HG02852 (cell line): Measurements from ENCODE around the gene FBXL20.
"Not testable (repeated sequence)": the region's sequence is repeated elsewhere in the genome, so short reads cannot be mapped to it uniquely, and the experiment has no call there.

ENCODE experiments used
- ATAC-seq: cut with Tn5 transposase; IDR thresholded peaks from one replicate; pipeline ENCODE4 v1.9.1; 2021; ENCODE audit warnings: mild to moderate bottlenecking, moderate library complexity; ENCODE audit not compliant: unreplicated experiment

The FBXL20 gene

GRCh38 chr17:39391448-39391847 is 10.0 kb downstream of the FBXL20 start:
- ATAC-seq, result no peak

DNA sequence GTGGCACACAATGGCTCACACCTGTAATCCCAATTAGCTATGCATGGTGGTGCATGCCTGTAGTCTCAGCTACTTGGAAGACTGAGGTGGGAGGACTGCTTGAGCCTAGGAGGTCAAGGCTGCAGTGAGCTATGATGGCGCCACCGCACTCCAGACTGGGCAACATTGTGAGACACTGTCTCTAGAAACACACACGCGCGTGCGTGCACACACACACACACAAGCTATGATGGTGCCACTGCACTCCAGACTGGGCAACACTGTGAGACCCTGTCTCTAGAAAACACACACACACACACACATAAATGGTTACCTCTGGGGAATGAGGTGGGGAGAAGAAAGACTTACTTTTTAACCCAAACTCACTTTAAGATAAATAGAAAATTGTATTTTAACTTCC is 16.4 kb downstream of the FBXL20 start:
- no peak for ATAC-seq

GRCh38 chr17:39380144-39380543 is 21.3 kb downstream of the FBXL20 start:
- ATAC-seq, result no peak

DNA sequence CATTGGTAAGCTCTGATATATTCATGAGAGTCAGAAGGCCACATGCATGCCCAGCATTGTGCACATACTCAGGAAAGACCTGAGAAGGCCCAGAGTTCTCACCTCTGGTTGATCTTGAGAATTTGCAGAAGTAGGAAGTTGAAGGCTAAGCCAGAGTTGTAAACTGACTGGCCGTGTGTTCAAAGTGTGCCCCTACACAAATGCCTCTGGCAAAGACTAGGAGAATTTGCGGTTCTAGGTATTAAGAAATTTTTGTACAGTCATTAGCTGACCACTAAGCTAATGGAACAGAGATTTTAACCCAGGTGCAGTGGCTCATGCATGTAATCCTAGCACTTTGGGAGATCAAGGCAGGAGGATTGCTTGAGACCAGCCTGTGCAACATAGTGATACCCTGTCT is 25.0 kb downstream of the FBXL20 start:
- no peak for ATAC-seq

DNA sequence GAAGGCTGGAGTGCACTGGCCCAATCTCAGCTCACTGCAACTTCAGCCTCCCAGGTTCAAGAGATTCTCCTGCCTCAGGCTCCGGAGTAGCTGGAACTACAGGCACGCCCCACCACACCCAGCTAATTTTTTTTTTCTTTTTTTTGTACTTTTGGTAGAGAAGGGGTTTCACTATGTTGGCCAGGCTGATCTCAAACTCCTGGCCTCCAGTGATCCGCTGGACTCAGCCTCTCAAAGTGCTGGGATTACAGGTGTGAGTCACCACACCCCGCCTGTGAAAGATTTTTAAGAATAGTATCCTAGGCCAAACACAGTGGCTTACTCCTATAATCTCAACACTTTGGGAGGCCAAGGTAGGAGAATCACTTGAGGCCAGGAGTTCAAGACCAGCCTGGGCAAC is 33.6 kb downstream of the FBXL20 start:
- ATAC-seq, result not testable (repeated sequence)

DNA sequence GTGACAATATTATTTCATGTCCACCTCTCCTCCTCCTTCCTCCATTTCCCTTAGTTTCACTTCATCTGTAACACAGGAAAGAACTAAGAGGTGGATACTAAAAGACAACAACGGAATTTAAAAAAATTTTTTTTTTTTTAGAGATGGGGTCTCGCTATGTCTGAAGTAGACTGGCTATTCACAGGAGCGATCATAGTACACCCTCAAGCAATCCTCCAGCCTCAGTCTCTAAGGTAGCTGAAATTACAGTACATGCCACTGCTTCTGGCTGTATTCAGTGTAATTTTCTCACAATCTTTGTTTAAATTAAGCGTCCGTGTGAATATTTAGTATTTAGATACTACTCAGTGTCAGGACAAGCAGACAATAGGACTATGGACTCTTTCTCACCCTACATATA is 35.6 kb downstream of the FBXL20 start:
- no peak for ATAC-seq

- ATAC-seq, result no peak
Measured at GRCh38 chr17:39365242-39365641, 36.2 kb downstream of the FBXL20 start.

DNA sequence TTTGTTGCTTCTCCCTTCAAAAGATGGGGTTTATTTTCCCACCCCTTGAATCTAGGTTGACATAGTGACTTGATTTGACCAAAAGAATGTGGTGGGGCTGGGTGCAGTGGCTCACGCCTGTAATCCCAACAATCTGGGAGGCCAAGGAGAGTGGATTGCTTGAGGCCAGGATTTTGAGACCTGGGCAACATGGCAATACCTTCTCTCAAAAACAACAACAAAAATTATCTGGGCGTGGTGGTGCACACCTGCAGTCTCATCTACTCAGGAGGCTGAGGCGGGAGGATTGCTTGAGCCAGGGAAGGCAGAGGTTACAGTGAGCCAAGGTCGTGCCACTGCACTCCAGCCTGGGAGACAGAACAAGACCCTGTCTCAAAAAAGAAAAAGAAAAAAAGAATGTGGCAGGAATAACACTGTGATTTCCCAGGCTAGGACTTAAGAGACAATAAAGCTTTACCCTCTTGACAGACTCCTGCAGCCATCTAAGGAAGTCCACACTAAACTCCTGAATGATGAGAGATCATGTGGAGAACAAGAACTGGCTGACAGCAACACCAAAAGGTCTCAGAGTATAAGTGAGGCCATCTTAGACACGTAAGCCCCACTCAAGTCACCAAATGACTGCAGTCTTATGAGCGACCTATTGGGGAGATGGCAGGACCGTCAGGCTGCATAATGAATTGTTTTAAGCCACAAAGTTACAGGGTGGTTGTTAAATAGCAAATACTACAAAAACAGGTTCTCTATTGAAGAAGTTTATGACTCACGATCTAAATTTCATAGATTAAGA is 37.0 kb downstream of the FBXL20 start:
- ATAC-seq, result no peak

DNA sequence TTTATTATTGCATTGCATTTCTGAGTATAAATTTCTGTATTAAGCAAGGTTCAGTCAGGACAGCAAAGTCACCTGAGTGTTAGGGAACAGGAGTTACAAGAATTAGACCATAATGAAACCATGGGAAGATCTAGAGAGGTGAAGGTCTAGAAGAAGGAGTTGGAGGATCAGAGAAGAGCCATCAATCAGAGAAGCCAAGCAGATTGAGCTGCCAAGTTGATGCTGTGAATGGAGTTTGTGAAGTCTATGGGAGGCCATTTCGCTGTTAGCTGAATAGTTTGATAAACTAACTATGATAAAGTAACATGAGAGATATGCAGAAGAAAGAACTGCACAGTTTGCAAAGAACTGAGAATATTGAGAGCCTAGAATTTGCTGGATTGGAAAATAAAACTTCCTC is 40.4 kb downstream of the FBXL20 start:
- ATAC-seq, result no peak

DNA sequence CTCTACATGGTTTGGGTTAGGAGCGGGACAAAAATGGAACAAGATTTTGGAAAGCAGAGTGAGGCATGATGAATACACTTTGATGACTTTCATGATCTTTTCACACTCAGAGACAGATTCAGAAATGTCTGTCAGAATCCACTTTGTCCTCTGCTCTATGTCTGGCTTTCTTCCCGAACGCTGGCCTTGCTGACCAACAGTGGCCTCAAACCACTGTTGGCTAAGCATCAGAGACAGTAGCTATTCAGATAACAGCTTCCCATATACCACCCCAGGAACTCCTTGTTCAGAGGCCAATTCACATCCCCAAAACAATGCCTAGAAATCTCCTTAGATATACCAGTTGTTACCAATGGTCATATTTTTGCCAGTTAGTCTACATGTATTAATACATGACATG is 40.9 kb downstream of the FBXL20 start:
- no peak for ATAC-seq

- no peak for ATAC-seq
Measured at GRCh38 chr17:39359994-39360393, 41.4 kb downstream of the FBXL20 start.

DNA sequence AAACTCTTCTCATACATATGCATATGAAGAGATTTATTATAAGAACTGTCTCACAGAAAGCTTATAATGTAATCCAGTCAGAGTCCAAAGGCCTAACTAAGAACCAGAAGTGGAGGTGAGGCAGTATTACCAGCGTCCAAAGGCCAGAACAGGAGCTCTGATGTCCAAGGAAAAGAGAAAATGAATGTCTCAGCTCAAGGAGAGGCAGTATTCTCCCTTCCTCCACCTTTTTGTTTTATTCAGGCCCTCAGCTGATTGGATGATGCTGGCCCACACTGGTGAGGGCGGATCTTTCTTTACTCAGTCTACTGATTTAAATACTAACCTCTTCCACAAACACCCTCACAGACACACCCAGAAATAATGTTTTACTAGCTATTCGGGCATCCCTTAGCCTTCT is 43.4 kb downstream of the FBXL20 start:
- ATAC-seq, result no peak

DNA sequence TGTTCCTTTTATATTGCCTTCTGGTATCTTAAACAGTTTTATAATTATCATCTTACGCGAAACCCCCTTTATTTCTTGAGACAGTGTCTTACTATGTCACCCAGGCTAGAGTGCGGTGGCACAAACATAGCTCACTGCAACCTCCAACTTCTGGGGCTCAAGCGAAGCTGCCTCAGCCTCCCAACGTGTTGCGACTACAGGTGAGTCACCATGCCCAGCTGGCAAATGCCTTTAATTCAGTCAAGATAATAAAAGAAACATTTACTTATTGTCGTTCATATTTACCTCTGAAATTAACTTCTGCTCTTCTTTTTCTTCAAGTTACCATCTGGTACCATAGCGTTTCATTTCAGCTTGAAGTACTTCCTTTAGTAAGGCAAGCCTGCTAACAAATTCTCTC is 43.9 kb downstream of the FBXL20 start:
- ATAC-seq, result no peak

GRCh38 chr17:39352986-39353385 is 48.4 kb downstream of the FBXL20 start:
- ATAC-seq, result no peak

- no peak for ATAC-seq
Measured at GRCh38 chr17:39352511-39352910, 48.9 kb downstream of the FBXL20 start.

GRCh38 chr17:39351508-39351907 is 49.9 kb downstream of the FBXL20 start:
- no peak for ATAC-seq

DNA sequence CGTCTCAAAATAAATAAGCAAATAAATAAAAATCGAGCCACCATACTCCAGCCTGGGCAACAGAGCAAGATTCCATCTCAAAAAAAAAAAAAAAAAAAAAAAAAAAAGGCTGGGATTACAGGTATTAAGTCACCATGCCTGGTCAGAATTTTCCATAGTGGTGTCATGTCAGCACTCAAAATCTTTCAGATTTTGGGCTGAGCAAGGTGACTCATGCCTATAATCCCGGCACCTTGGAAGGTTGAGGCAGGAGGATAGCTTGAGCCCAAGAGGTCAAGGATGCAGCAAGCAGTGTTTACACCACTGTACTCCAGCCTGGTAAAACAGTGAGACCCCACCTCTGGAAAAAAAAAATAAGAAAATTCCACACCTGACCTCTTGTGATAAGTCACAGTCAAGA is 52.2 kb downstream of the FBXL20 start:
- no peak for ATAC-seq

DNA sequence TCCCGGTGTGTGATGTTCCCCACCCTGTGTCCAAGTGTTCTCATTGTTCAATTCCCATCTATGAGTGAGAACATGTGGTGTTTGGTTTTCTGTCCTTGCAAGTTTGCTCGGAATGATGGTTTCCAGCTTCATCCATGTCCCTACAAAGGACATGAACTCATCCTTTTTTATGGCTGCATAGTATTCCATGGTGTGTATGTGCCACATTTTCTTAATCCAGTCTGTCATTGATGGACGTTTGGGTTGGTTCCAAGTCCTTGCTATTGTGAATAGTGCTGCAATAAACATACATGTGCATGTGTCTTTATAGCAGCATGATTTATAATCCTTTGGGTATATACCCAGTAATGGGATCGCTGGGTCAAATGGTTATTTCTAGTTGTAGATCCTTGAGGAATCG is 54.6 kb downstream of the FBXL20 start:
- ATAC-seq, result not testable (repeated sequence)

DNA sequence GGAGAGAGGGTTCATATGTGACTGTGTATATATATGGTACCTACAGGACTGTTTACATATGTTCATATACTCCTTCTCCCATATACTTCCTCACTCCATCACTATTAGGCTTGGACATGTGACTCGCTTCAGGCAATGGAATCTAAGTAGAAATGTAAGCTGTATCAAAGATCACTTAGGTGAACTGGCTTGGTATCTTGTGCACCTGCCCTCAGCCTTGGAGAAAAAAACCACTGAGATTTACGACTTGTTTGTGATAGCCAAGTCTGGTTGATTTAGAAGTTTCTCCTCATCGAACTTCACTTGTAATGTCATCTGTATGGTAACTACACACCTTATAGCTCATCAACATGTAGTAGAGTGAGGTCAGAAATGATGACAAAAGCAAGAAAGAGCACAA is 59.9 kb downstream of the FBXL20 start:
- no peak for ATAC-seq

DNA sequence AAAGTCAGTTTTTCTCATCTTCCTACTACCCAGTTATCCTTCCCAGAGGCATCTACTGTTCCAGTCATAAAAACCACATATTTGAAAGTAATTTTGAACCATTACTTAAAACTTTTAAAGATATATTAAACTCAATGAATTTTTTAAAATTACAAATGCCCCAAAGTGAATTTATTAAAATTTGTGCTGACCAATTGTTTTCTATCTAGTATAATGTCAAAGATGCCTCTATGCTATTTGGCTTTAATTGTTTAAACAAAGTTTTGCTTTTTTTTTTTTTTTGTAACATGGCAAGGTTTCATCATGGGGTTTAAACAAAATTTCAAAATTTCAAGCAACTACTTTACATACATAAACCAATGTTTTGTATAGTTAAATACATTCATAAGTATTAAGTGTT is 60.7 kb downstream of the FBXL20 start:
- no peak for ATAC-seq

GRCh38 chr17:39339272-39339671 is 62.2 kb downstream of the FBXL20 start:
- no peak for ATAC-seq

DNA sequence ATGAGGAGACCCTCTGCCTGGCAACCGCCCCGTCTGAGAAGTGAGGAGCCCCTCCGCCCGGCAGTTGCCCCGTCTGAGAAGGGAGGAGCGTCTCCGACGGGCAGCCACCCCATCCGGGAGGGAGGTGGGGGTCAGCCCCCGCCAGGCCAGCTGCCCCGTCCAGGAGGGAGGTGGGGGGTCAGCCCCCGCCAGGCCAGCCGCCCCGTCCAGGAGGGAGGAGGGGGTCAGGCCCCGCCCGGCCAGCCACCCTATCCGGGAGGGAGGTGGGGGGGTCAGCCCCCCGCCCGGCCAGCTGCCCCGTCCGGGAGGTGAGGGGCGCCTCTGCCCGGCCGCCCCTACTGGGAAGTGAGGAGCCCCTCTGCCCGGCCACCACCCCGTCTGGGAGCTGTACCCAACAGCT is 63.8 kb downstream of the FBXL20 start:
- not testable (repeated sequence) for ATAC-seq

GRCh38 chr17:39335704-39336223 is 65.7 kb downstream of the FBXL20 start:
- no peak for ATAC-seq
